Upper lobe of left lung (tissue), 6 donors: ENCODE measurements around the gene CD200R1. TPM values are rescaled to one million over a fixed set of nuclear protein-coding genes. Genes with fewer than 3 reads are reported as not detected.

Source experiments
- ATAC-seq, 2 donors: fragments of 200-7000 bp; cut with Tn5 transposase; one replicate each; pipeline ENCODE4 v1.9.1; 2022; ENCODE audit warnings: mild to moderate bottlenecking in 2 of 2, moderate library complexity in 2 of 2; ENCODE audit not compliant: low FRiP score in 2 of 2
- DNase-seq, 2 donors: peaks; one replicate each; pipeline ENCODE4 v3.0.0-alpha.2; 2019 to 2020
- H3K27ac ChIP-seq, 4 donors: fragments of 200-600 bp; sonication (generic); one replicate each; pipeline ENCODE4 v1.5.1; 2016 to 2019
- H3K27me3 ChIP-seq, 4 donors: fragments of 200-600 bp; sonication (generic); one replicate each; pipeline ENCODE4 v1.5.1; 2017 to 2019
- H3K36me3 ChIP-seq, 4 donors: fragments of 200-600 bp; sonication (generic); one replicate each; pipeline ENCODE4 v1.5.1; 2016 to 2019
- H3K4me1 ChIP-seq, 4 donors: fragments of 200-600 bp; sonication (generic); one replicate each; pipeline ENCODE4 v1.5.1; 2018 to 2019
- H3K4me3 ChIP-seq, 4 donors: fragments of 200-600 bp; sonication (generic); one replicate each; pipeline ENCODE4 v1.5.1; 2017 to 2019; ENCODE audit warnings: mild to moderate bottlenecking in 2 of 4, moderate library complexity in 1 of 4
- H3K9me3 ChIP-seq, 4 donors: fragments of 200-600 bp; sonication (generic); one replicate each; pipeline ENCODE4 v1.5.1; 2018 to 2019
- EP300 ChIP-seq, 4 donors: sonication (generic); formaldehyde crosslinking; IDR thresholded peaks; one replicate each; pipeline ENCODE4 v1.5.1; 2017; ENCODE audit warnings: antibody characterized with exemption in 4 of 4, control low read depth in 2 of 4
- POLR2A ChIP-seq, 4 donors: fragments of 450-650 bp; IDR thresholded peaks; one replicate each; pipeline ENCODE4 v1.5.1; 2016 to 2017; ENCODE audit warnings: antibody characterized with exemption in 4 of 4, mild to moderate bottlenecking in 2 of 4
- POLR2AphosphoS5 ChIP-seq, 2 donors: sonication (generic); formaldehyde crosslinking; IDR thresholded peaks; one replicate each; pipeline ENCODE4 v1.5.1; 2017; ENCODE audit warnings: antibody characterized with exemption in 2 of 2
- WGBS, 2 donors: methylation state at CpG; one replicate each; pipeline ENCODE4 v1.1.5; 2017 to 2018; 5-methylcytosine and 5-hydroxymethylcytosine counted together
- total RNA-seq, 6 donors: library from RNA; depleted of rRNA in 4 of 6; stranded (reverse); fragments of >200 nt in 4 of 6; gene quantifications; one replicate each; pipeline versions ENCODE4 v1.1.0 to v1.2.1, GENCODE V29; 2016 to 2021
- TF ChIP-seq, protein P1 (sequence below), 6 experiments: fragments of 450-650 bp in 4 of 6; fragments of 200-600 bp in 2 of 6; sonication (generic) in 2 of 6; IDR thresholded peaks; one replicate each; pipeline ENCODE4 v1.5.1; 2016 to 2019; ENCODE audit warnings: antibody characterized with exemption in 6 of 6
- donor health status: DM: no; HTN: no; CAD: no; lungs with moderate emphysema.
- donor health status: DM: no; HTN: yes; CAD: no; lungs with severe emphysema.

The CD200R1 gene
- total RNA-seq, 6 donors from 2014 or later = under 0.01 to 2.5 (median 1.1) TPM; not detected in 1

GRCh38 chr3:112904786-112905185 is 70.1 kb downstream of the CD200R1 start:
- Histone ChIP-seq H3K4me1 (no peaks in the 10 kb centered on the region), H3K9me3 (peaks cover 0 to 4% (median 1%) of the 10 kb centered on the region in 4 donors), H3K27ac (no peak overlapping the region), H3K36me3 (no peaks in the 10 kb centered on the region), H3K27me3 (no peaks in the 10 kb centered on the region), H3K4me3 (no peak overlapping the region)
- no peak for DNase-seq
- TF ChIP-seq POLR2AphosphoS5 (IDR thresholded peaks at IDR 0.05) (no peak), EP300 (IDR thresholded peaks at IDR 0.05) (no peak)
- TF ChIP-seq, protein P1, sequence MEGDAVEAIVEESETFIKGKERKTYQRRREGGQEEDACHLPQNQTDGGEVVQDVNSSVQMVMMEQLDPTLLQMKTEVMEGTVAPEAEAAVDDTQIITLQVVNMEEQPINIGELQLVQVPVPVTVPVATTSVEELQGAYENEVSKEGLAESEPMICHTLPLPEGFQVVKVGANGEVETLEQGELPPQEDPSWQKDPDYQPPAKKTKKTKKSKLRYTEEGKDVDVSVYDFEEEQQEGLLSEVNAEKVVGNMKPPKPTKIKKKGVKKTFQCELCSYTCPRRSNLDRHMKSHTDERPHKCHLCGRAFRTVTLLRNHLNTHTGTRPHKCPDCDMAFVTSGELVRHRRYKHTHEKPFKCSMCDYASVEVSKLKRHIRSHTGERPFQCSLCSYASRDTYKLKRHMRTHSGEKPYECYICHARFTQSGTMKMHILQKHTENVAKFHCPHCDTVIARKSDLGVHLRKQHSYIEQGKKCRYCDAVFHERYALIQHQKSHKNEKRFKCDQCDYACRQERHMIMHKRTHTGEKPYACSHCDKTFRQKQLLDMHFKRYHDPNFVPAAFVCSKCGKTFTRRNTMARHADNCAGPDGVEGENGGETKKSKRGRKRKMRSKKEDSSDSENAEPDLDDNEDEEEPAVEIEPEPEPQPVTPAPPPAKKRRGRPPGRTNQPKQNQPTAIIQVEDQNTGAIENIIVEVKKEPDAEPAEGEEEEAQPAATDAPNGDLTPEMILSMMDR (IDR thresholded peaks at IDR 0.05) = no peak
- ATAC-seq = no peak
- WGBS, 2 donors = 75 to 80% methylated on average over 8 of the region's 8 CpGs

DNA sequence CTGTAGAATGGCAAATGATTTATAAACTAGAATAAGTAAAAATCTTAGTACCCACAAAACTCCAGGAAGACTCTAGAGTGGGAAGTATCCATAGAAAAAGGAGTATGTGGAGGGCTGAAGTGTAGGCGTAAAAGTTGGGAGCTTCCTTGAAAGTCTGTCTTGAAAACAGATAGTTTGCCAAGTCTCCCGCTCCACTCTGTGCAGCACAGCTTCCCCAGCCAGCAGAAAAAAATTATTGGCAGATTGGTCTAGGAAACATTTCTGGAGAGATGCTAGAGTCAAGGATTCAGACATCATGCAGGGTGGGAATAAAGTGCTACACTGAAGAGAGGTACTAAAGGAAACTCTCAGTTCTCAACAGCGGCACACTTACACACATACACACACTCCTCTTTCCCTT is 74.8 kb downstream of the CD200R1 start:
- H3K36me3 ChIP-seq = no peaks in the 10 kb centered on the region
- peak in 1 of 2 donors; percentile 40 for ATAC-seq
- H3K4me1 ChIP-seq = no peaks in the 10 kb centered on the region
- H3K4me3 ChIP-seq = no peak overlapping the region
- TF ChIP-seq, protein P1 (IDR thresholded peaks at IDR 0.05) = no peak
- TF ChIP-seq POLR2AphosphoS5 (IDR thresholded peaks at IDR 0.05) = no peak
- TF ChIP-seq EP300 (IDR thresholded peaks at IDR 0.05) = no peak
- no peak for TF ChIP-seq POLR2A (IDR thresholded peaks at IDR 0.05)
- H3K27me3 ChIP-seq = no peaks in the 10 kb centered on the region
- no peak overlapping the region for H3K27ac ChIP-seq
- no peak for DNase-seq
- peaks cover 0 to 4% (median 1%) of the 10 kb centered on the region in 4 donors for H3K9me3 ChIP-seq
- 60 to 74% methylated on average over 3 of the region's 3 CpGs for WGBS, 2 donors

DNA sequence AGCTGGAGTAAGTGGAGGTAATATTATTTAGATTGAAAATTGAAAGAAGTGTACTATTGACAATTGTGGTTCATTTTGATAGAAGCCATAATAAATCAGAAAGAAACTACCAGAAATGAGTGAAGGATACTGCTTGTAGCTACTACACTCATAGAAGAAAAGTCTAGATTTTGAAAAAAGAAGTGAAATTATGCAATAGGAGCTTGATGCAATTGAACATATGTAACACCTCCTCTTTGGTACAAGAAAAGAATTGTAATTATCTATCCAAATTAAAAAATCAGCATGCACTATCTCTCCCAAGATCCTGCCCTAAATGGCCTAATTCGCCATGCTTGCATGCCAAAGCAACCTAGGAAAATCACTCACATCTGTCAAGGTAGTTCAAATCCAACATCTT is 77.1 kb downstream of the CD200R1 start:
- no peak for DNase-seq
- Histone ChIP-seq H3K4me3 (no peak overlapping the region), H3K9me3 (no peaks in the 10 kb centered on the region), H3K36me3 (no peaks in the 10 kb centered on the region), H3K27me3 (no peaks in the 10 kb centered on the region), H3K4me1 (no peaks in the 10 kb centered on the region), H3K27ac (no peak overlapping the region)
- ATAC-seq = no peak
- TF ChIP-seq POLR2A (IDR thresholded peaks at IDR 0.05) (no peak), EP300 (IDR thresholded peaks at IDR 0.05) (no peak), POLR2AphosphoS5 (IDR thresholded peaks at IDR 0.05) (no peak)
- TF ChIP-seq, protein P1 (IDR thresholded peaks at IDR 0.05) = no peak
- WGBS, 2 donors = 86 to 100% methylated on average over 1 of the region's 1 CpG

DNA sequence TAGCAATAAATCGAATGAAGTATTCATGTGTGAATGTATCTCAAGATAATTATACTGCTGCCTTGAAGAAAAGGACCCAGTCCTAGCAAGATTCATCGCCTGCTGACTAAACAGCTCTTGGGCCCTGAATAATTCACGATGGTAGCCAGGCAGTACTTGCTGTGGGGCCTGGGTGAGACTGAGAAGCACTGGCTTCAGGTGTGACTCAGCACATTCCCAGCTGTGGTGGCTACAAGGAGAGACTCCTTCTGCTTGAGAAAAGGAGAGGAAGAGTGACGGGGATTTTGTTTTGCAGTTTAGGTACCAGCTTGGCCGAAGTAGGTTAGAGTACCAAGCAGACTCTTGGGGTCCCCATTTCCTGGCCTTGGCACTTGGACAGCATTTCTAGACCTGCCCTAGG is 80.6 kb downstream of the CD200R1 start:
- H3K4me1 ChIP-seq = no peaks in the 10 kb centered on the region
- WGBS, 2 donors = 76 to 81% methylated on average over 5 of the region's 5 CpGs
- ATAC-seq (no peak), DNase-seq (no peak)
- TF ChIP-seq POLR2AphosphoS5 (IDR thresholded peaks at IDR 0.05) (no peak), EP300 (IDR thresholded peaks at IDR 0.05) (no peak), POLR2A (IDR thresholded peaks at IDR 0.05) (no peak)
- TF ChIP-seq, protein P1 (IDR thresholded peaks at IDR 0.05) = no peak
- H3K27ac ChIP-seq = no peak overlapping the region
- no peaks in the 10 kb centered on the region for H3K27me3 ChIP-seq
- no peaks in the 10 kb centered on the region for H3K36me3 ChIP-seq
- H3K4me3 ChIP-seq = no peak overlapping the region
- H3K9me3 ChIP-seq = no peaks in the 10 kb centered on the region

DNA sequence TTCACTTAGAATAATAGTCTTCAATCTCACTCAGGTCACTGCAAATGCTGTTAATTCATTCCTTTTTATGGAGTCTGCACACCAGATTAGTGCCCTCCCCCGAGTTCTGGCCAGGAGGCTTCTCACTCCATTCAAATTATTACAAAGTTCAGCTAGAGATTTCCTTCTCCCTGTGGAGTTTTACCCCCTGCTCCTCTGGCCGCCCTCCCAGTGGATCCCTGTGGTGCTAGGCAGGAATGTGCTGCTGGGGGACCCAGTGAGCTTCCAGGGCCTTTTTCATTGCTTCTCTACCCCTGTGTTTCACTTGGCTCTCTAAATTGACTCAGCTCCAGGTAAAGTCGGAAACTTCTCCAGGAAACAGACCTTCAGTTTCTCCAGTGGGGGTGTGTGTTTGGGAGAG is 85.5 kb downstream of the CD200R1 start:
- 84 to 87% methylated on average over 3 of the region's 3 CpGs for WGBS, 2 donors
- ATAC-seq = no peak
- H3K27me3 ChIP-seq = no peaks in the 10 kb centered on the region

More for the DNA sequence above, 85.5 kb downstream of the CD200R1 start:
- no peaks in the 10 kb centered on the region for H3K4me1 ChIP-seq
- no peaks in the 10 kb centered on the region for H3K9me3 ChIP-seq
- H3K36me3 ChIP-seq = no peaks in the 10 kb centered on the region
- TF ChIP-seq, protein P1 (IDR thresholded peaks at IDR 0.05) = no peak
- no peak for TF ChIP-seq EP300 (IDR thresholded peaks at IDR 0.05)
- no peak for TF ChIP-seq POLR2A (IDR thresholded peaks at IDR 0.05)
- no peak for TF ChIP-seq POLR2AphosphoS5 (IDR thresholded peaks at IDR 0.05)
- H3K4me3 ChIP-seq = no peak overlapping the region
- no peak for DNase-seq
- H3K27ac ChIP-seq = no peak overlapping the region
